DND-41 (cell line): ENCODE results near the gene ASIC1.
"Not testable (repeated sequence)": the region's sequence is repeated elsewhere in the genome, so short reads cannot be mapped to it uniquely, and the experiment has no call there.

ENCODE experiments used
- CTCF ChIP-seq: IDR thresholded peaks from 2 replicates; pipeline ENCODE4 v1.5.1; 2012; ENCODE audit warnings: borderline replicate concordance, low read length, moderate library complexity, mild to moderate bottlenecking; ENCODE audit not compliant: poor library complexity, severe bottlenecking; ENCODE audit errors: extremely low read depth
- EZH2 ChIP-seq: IDR thresholded peaks from 3 replicates; pipeline ENCODE4 v1.6.1; 2012; ENCODE audit warnings: borderline replicate concordance, low read depth, mild to moderate bottlenecking, moderate library complexity, low read length, inconsistent platforms; ENCODE audit not compliant: severe bottlenecking

- not testable (repeated sequence) for TF ChIP-seq CTCF, EZH2
These were observed 27.0 kb downstream of the ASIC1 start for GRCh38 chr12:50084409-50084774.
